Bronchial epithelial cell (primary cell): ENCODE results near the gene SKIC3. TPM values are rescaled to one million over a fixed set of nuclear protein-coding genes. Genes with fewer than 3 reads are reported as not detected.

Experiments
- DNase-seq: peaks from one replicate; pipeline ENCODE4 v3.0.0-alpha.2; 2010; ENCODE audit warnings: low read depth
- FAIRE-seq: peaks from 2 replicates; lab custom pipeline; 2011; peaks lifted over from hg19 to GRCh38; lab: Jason Lieb, UNC
- H3K27me3 ChIP-seq: 2 replicates; pipeline ENCODE4 v1.5.1; 2011; ENCODE audit warnings: low read length; ENCODE audit not compliant: control insufficient read depth, insufficient read depth
- H3K36me3 ChIP-seq: 2 replicates; pipeline ENCODE4 v1.5.1; 2011; ENCODE audit warnings: low read length; ENCODE audit not compliant: control insufficient read depth, insufficient read depth
- H3K4me3 ChIP-seq: 2 replicates; pipeline ENCODE4 v1.5.1; 2011; ENCODE audit warnings: mild to moderate bottlenecking, low read depth, low read length, control low read depth
- CTCF ChIP-seq: IDR thresholded peaks from 2 replicates; pipeline ENCODE4 v1.5.1; 2011; ENCODE audit warnings: mild to moderate bottlenecking, moderate library complexity, low read length, control low read depth, inconsistent platforms; ENCODE audit not compliant: insufficient read depth, severe bottlenecking
- total RNA-seq: library from RNA; depleted of rRNA; stranded (reverse); fragments of >200 nt; gene quantifications from 2 replicates; pipeline ENCODE4 v1.2.1, GENCODE V29; 2014

Gene SKIC3
- total RNA-seq, 1 donor from 2014 or later, result 125 TPM

- FAIRE-seq, result no peak
- DNase-seq, result no peak
- Histone ChIP-seq H3K27me3 (no peaks in the 10 kb centered on the region), H3K36me3 (no peaks in the 10 kb centered on the region), H3K4me3 (no peak overlapping the region)
- TF ChIP-seq CTCF, result no peak
These were observed 36.1 kb upstream of the SKIC3 start for GRCh38 chr5:95590880-95591279.

GRCh38 chr5:95583992-95584391 lies 29.2 kb upstream of the SKIC3 start:
- peak; percentile 58 for DNase-seq
- no peak overlapping the region for H3K4me3 ChIP-seq
- no peaks in the 10 kb centered on the region for H3K36me3 ChIP-seq
- no peaks in the 10 kb centered on the region for H3K27me3 ChIP-seq
- no peak for FAIRE-seq
- no peak for TF ChIP-seq CTCF

- H3K36me3 ChIP-seq, result no peaks in the 10 kb centered on the region
- FAIRE-seq (no peak), DNase-seq (no peak)
- no peaks in the 10 kb centered on the region for H3K27me3 ChIP-seq
- no peak for TF ChIP-seq CTCF
- no peak overlapping the region for H3K4me3 ChIP-seq
These were observed 26.8 kb upstream of the SKIC3 start for GRCh38 chr5:95581576-95581975.

GRCh38 chr5:95572016-95572415 lies 17.2 kb upstream of the SKIC3 start:
- no peaks in the 10 kb centered on the region for H3K27me3 ChIP-seq
- H3K4me3 ChIP-seq, result no peak overlapping the region
- H3K36me3 ChIP-seq, result no peaks in the 10 kb centered on the region
- TF ChIP-seq CTCF, result no peak
- DNase-seq, result no peak
- FAIRE-seq, result no peak

- Histone ChIP-seq H3K27me3 (no peaks in the 10 kb centered on the region), H3K36me3 (no peaks in the 10 kb centered on the region), H3K4me3 (no peak overlapping the region)
- FAIRE-seq, result no peak
- no peak for TF ChIP-seq CTCF
- DNase-seq, result no peak
These were observed 10.6 kb upstream of the SKIC3 start for GRCh38 chr5:95565280-95565920.

- no peak for DNase-seq
- FAIRE-seq, result peak; percentile 76
- H3K36me3 ChIP-seq, result no peaks in the 10 kb centered on the region
- TF ChIP-seq CTCF, result no peak
- no peak overlapping the region for H3K4me3 ChIP-seq
- no peaks in the 10 kb centered on the region for H3K27me3 ChIP-seq
These were observed 9.7 kb upstream of the SKIC3 start for GRCh38 chr5:95564450-95564849.
